SK-N-SH treated with all-trans-retinoic acid at 6 μM for 48 hours (cell line): ENCODE results near the gene CHPF2.

Experiments used
- ATAC-seq: fragments of 200-7000 bp; cut with Tn5 transposase; 3 replicates; pipeline ENCODE4 v1.9.1; 2020; ENCODE audit warnings: mild to moderate bottlenecking, moderate library complexity
- ARNTL ChIP-seq: fragments of 450-650 bp; formaldehyde crosslinking; IDR thresholded peaks from 2 replicates; pipeline ENCODE4 v1.5.0; 2020; ENCODE audit warnings: low read depth, mild to moderate bottlenecking, moderate library complexity, borderline replicate concordance
- CREB5 ChIP-seq: fragments of 250-450 bp; sonication (Bioruptor Pico); IDR thresholded peaks from 2 replicates; pipeline ENCODE4 v1.5.1; 2020; ENCODE audit warnings: low read depth, mild to moderate bottlenecking, moderate library complexity
- CSDC2 ChIP-seq: fragments of 250-450 bp; sonication (Bioruptor Pico); IDR thresholded peaks from 2 replicates; pipeline ENCODE4 v1.5.0; 2020; ENCODE audit warnings: mild to moderate bottlenecking, moderate library complexity
- CSRNP3 ChIP-seq: fragments of 250-450 bp; sonication (Bioruptor Pico); IDR thresholded peaks from 2 replicates; pipeline ENCODE4 v1.5.1; 2021; ENCODE audit warnings: mild to moderate bottlenecking, moderate library complexity
- ESRRG ChIP-seq: fragments of 250-450 bp; sonication (Bioruptor Pico); IDR thresholded peaks from 2 replicates; pipeline ENCODE4 v1.6.1; 2021; ENCODE audit warnings: mild to moderate bottlenecking
- GLIS3 ChIP-seq: fragments of 250-450 bp; sonication (Bioruptor Pico); IDR thresholded peaks from 2 replicates; pipeline ENCODE4 v1.5.0; 2020; ENCODE audit warnings: mild to moderate bottlenecking, moderate library complexity
- ISL1 ChIP-seq: fragments of 250-450 bp; sonication (Bioruptor Pico); IDR thresholded peaks from 2 replicates; pipeline ENCODE4 v2.1.2; 2022; ENCODE audit warnings: mild to moderate bottlenecking, moderate library complexity
- OSR1 ChIP-seq: fragments of 250-450 bp; sonication (Bioruptor Pico); IDR thresholded peaks from 2 replicates; pipeline ENCODE4 v1.8.0; 2022; ENCODE audit warnings: moderate library complexity, mild to moderate bottlenecking, inconsistent platforms
- PATZ1 ChIP-seq: fragments of 250-450 bp; sonication (Bioruptor Pico); IDR thresholded peaks from 2 replicates; pipeline ENCODE4 v1.8.0; 2020; ENCODE audit warnings: mild to moderate bottlenecking, moderate library complexity, borderline replicate concordance
- PPARA ChIP-seq: fragments of 250-450 bp; sonication (Bioruptor Pico); IDR thresholded peaks from 2 replicates; pipeline ENCODE4 v1.5.0; 2020; ENCODE audit warnings: mild to moderate bottlenecking, borderline replicate concordance
- RARB ChIP-seq: fragments of 250-450 bp; sonication (Bioruptor Pico); IDR thresholded peaks from 2 replicates; pipeline ENCODE4 v1.8.0; 2021; ENCODE audit warnings: mild to moderate bottlenecking, moderate library complexity
- SNAI2 ChIP-seq: fragments of 250-450 bp; sonication (Bioruptor Pico); IDR thresholded peaks from 2 replicates; pipeline ENCODE4 v1.5.0; 2020; ENCODE audit warnings: mild to moderate bottlenecking, moderate library complexity
- TCF4 ChIP-seq: fragments of 250-450 bp; sonication (Bioruptor Pico); IDR thresholded peaks from 2 replicates; pipeline ENCODE4 v1.8.0; 2021; ENCODE audit warnings: mild to moderate bottlenecking, moderate library complexity, borderline replicate concordance
- TOX ChIP-seq: fragments of 250-450 bp; sonication (Bioruptor Pico); IDR thresholded peaks from 2 replicates; pipeline ENCODE4 v1.8.0; 2021; ENCODE audit warnings: mild to moderate bottlenecking, moderate library complexity, borderline replicate concordance
- TSHZ2 ChIP-seq: fragments of 250-450 bp; sonication (Bioruptor Pico); IDR thresholded peaks from 2 replicates; pipeline ENCODE4 v1.5.0; 2020; ENCODE audit warnings: mild to moderate bottlenecking, moderate library complexity
- ZC3H10 ChIP-seq: fragments of 250-450 bp; sonication (Bioruptor Pico); IDR thresholded peaks from 2 replicates; pipeline ENCODE4 v1.5.1; 2021; ENCODE audit warnings: mild to moderate bottlenecking, moderate library complexity
- ZFP3 ChIP-seq: fragments of 250-450 bp; sonication (Bioruptor Pico); IDR thresholded peaks from 2 replicates; pipeline ENCODE4 v1.5.0; 2020; ENCODE audit warnings: mild to moderate bottlenecking, moderate library complexity
- ZFP30 ChIP-seq: fragments of 450-650 bp; formaldehyde crosslinking; IDR thresholded peaks from 2 replicates; pipeline ENCODE4 v1.5.0; 2022; ENCODE audit warnings: mild to moderate bottlenecking, moderate library complexity
- ZNF565 ChIP-seq: fragments of 450-650 bp; formaldehyde crosslinking; conservative IDR thresholded peaks from 2 replicates; pipeline ENCODE4 v1.5.0; 2020; ENCODE audit warnings: low read depth, mild to moderate bottlenecking, moderate library complexity
- ZNF70 ChIP-seq: fragments of 450-650 bp; formaldehyde crosslinking; IDR thresholded peaks from 2 replicates; pipeline ENCODE4 v1.5.0; 2020; ENCODE audit warnings: mild to moderate bottlenecking, moderate library complexity
- ZNF8 ChIP-seq: fragments of 450-650 bp; formaldehyde crosslinking; IDR thresholded peaks from 2 replicates; pipeline ENCODE4 v1.5.0; 2020; ENCODE audit warnings: mild to moderate bottlenecking, moderate library complexity

Gene CHPF2

GRCh38 chr7:151254316-151254715 is 22.0 kb downstream of the CHPF2 start (continued):
- TF ChIP-seq TSHZ2 (CRISPR knock-in tag) = no peak

GRCh38 chr7:151254851-151255250 is 22.6 kb downstream of the CHPF2 start:
- TF ChIP-seq PPARA (CRISPR knock-in tag) = no peak
- TF ChIP-seq TSHZ2 (CRISPR knock-in tag) = no peak
- TF ChIP-seq CSDC2 = no peak
- TF ChIP-seq RARB (CRISPR knock-in tag) = no peak
- TF ChIP-seq GLIS3 (CRISPR knock-in tag) = no peak
- no peak for TF ChIP-seq ARNTL (CRISPR knock-in tag)
- no peak for TF ChIP-seq ZNF70 (CRISPR knock-in tag)
- TF ChIP-seq ZFP3 = no peak
- no peak for TF ChIP-seq ZC3H10 (CRISPR knock-in tag)
- no peak for TF ChIP-seq ESRRG (CRISPR knock-in tag)
- no peak for TF ChIP-seq CSRNP3 (CRISPR knock-in tag)
- no peak for TF ChIP-seq OSR1 (CRISPR knock-in tag)
- TF ChIP-seq TCF4 (CRISPR knock-in tag) = no peak
- no peak for TF ChIP-seq CREB5 (CRISPR knock-in tag)
- no peak for TF ChIP-seq TOX (CRISPR knock-in tag)
- no peak for TF ChIP-seq ZFP30 (CRISPR knock-in tag)
- no peak for TF ChIP-seq ZNF8 (CRISPR knock-in tag)
- no peak for TF ChIP-seq ZNF565 (CRISPR knock-in tag)
- TF ChIP-seq PATZ1 = no peak
- no peak for TF ChIP-seq ISL1 (CRISPR knock-in tag)
- ATAC-seq = no peak

- TF ChIP-seq ZFP30 (CRISPR knock-in tag) (no peak), ZFP3 (no peak), SNAI2 (CRISPR knock-in tag) (no peak), PATZ1 (no peak), ZNF70 (CRISPR knock-in tag) (no peak), CSDC2 (no peak), ARNTL (CRISPR knock-in tag) (no peak), ISL1 (CRISPR knock-in tag) (no peak), PPARA (CRISPR knock-in tag) (no peak), GLIS3 (CRISPR knock-in tag) (no peak)
- TF ChIP-seq, all 23 proteins: peak for 0
- no peak for ATAC-seq
Measured at GRCh38 chr7:151255390-151255789, 23.1 kb downstream of the CHPF2 start.
